T-helper 17 cell (primary cell): ENCODE measurements around the gene CDK1. TPM values are rescaled to one million over a fixed set of nuclear protein-coding genes. Genes with fewer than 3 reads are reported as not detected.

Source experiments
- ATAC-seq: fragments of 150-1000 bp; cut with Tn5 transposase; 2 replicates; pipeline ENCODE4 v1.10.0; 2021; ENCODE audit warnings: mild to moderate bottlenecking, moderate library complexity
- DNase-seq, 3 donors: peaks; one replicate each; pipeline versions ENCODE4 v3.0.0 to v3.0.0-alpha.2; 2020 to 2021
- H3K9me3 ChIP-seq: one replicate; pipeline ENCODE4 v1.7.0; 2013; ENCODE audit warnings: low read length, mild to moderate bottlenecking; ENCODE audit not compliant: control insufficient read depth, poor library complexity, severe bottlenecking
- H3K27ac Mint-ChIP-seq: one replicate; pipeline ENCODE4 v1.8.0; 2022; ENCODE audit warnings: mild to moderate bottlenecking, moderate library complexity, mixed read lengths
- H3K27me3 Mint-ChIP-seq: one replicate; pipeline ENCODE4 v1.8.0; 2022; ENCODE audit warnings: mixed read lengths
- H3K36me3 Mint-ChIP-seq: one replicate; pipeline ENCODE4 v1.8.0; 2022; ENCODE audit warnings: low read depth, mixed read lengths
- H3K4me1 Mint-ChIP-seq: one replicate; pipeline ENCODE4 v1.8.0; 2022; ENCODE audit warnings: mild to moderate bottlenecking, mixed read lengths
- H3K4me3 Mint-ChIP-seq: one replicate; pipeline ENCODE4 v1.8.0; 2022; ENCODE audit warnings: mild to moderate bottlenecking, moderate library complexity, mixed read lengths
- total RNA-seq, 4 donors: library from RNA in 2 of 4; stranded (reverse) in 2 of 4; gene quantifications; one replicate each; pipeline ENCODE4 v1.2.3 and lab custom pipeline; 2022 to 2026

CDK1 gene
- total RNA-seq, 2 donors from 2014 or later = 0.67 to 1.4 TPM

- H3K36me3 Mint-ChIP-seq = no peaks in the 10 kb centered on the region
- ATAC-seq = no peak
- no peak overlapping the region for H3K4me3 Mint-ChIP-seq
- no peak for DNase-seq
- H3K4me1 Mint-ChIP-seq = peaks cover 9% of the 10 kb centered on the region
- no peaks in the 10 kb centered on the region for H3K9me3 ChIP-seq
- H3K27me3 Mint-ChIP-seq = no peaks in the 10 kb centered on the region
- no peak overlapping the region for H3K27ac Mint-ChIP-seq
Measured at GRCh38 chr10:60807499-60807898, 29.2 kb downstream of the CDK1 start.

DNA sequence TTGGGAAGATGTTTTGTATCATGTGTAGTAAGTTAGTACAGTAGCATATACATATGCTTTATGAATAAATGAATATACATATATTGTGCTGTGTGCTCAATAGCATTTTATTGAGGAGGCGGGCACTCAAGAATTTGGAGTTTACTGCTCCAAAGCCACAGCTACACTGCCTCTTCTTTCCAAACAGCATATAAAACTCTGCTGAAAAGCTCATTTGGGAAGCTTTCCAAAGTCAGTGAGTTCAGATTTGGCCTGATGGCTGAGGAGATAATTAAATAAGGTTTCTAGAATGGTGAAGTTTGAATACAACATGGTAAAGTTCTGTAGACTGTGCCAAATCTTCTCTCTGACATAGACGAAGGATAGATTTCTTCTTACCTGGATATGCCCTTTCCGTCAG, 29.8 kb downstream of the CDK1 start:
- DNase-seq (no peak), ATAC-seq (no peak)
- no peaks in the 10 kb centered on the region for H3K9me3 ChIP-seq
- no peaks in the 10 kb centered on the region for H3K36me3 Mint-ChIP-seq
- peaks cover 8% of the 10 kb centered on the region for H3K4me1 Mint-ChIP-seq
- H3K27ac Mint-ChIP-seq = no peak overlapping the region
- H3K4me3 Mint-ChIP-seq = no peak overlapping the region
- no peaks in the 10 kb centered on the region for H3K27me3 Mint-ChIP-seq

GRCh38 chr10:60809157-60809556, 30.9 kb downstream of the CDK1 start:
- Mint-ChIP-seq H3K36me3 (no peaks in the 10 kb centered on the region), H3K4me1 (peaks cover 4% of the 10 kb centered on the region), H3K27ac (no peak overlapping the region), H3K4me3 (no peak overlapping the region), H3K27me3 (no peaks in the 10 kb centered on the region)
- ATAC-seq = no peak
- H3K9me3 ChIP-seq = no peaks in the 10 kb centered on the region
- DNase-seq = no peak

DNA sequence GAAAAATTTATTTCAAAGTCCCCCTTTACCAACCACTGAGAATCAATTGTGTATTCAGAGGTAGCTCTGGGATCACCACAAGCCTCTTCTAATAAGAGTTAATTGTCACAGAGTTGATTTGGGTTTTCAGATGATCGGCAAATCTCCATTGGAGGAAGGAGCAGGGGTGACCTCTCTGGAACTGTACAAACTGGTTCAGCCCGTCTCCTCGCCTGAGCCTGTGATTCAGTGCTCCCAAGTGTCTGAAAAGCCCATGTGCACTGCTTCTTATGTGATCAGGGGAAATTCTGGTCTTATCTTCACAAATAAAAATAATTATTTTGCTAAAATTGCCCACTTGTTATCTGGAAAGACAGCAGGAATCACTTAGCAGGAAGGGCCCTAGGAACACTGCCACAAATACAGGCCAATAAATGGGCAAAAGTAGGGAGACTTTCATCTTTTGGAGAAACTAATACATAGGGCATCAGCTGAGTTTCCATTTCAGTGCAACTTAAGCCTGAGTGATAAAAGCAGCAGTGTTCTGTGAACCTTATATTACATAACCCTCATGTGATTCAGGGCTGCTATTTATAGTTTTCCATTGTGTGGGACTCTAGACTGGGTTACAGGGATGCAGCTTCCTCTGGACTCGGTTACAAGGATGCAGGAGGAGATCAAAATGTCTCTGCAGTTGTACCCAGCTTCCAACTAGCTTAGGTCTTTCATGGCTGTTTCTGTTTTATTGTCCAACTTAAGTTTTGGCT, 32.3 kb downstream of the CDK1 start:
- H3K36me3 Mint-ChIP-seq = no peaks in the 10 kb centered on the region
- H3K4me3 Mint-ChIP-seq = no peak overlapping the region

DNA sequence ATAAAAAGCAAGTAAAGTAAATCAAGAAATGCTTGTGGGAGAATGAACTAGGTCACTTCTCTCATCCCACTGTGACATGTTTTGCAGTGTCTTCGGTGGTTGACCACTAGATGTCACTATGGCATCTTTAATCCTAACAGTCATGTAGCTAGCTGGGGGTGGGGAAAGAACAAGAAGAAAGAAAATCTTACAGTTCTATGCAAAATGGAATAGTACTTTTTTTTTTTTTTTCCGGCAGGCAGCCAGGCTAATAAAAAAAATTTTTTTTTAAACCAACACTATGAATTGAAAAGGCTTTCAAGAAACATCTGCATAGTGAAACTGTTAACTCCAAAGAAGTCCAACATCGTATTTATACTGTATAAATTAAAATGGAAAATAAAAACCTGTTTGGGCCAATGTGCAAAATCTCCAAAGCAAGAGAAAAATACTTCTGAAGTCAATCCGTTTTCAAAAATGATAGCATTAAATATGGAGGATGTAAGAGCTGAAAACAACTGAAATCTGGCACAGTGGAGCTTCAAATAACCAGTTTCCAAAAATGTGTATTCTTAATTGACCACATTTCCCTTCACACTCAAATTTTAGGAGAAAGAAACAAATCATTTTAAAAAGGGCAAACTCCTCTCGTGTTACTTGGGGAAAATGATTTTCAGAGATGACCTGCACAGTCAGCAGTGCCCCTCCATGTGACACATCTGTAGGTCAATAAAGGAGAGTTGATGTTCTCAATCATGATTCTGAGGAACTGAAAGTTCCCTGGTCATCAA, 38.5 kb downstream of the CDK1 start:
- no peaks in the 10 kb centered on the region for H3K27me3 Mint-ChIP-seq
- ATAC-seq (peak; percentile 77), DNase-seq (no peak)
- no peaks in the 10 kb centered on the region for H3K9me3 ChIP-seq
- no peak overlapping the region for H3K27ac Mint-ChIP-seq
- H3K4me3 Mint-ChIP-seq = no peak overlapping the region
- H3K4me1 Mint-ChIP-seq = peaks cover 6% of the 10 kb centered on the region
- no peaks in the 10 kb centered on the region for H3K36me3 Mint-ChIP-seq

More for the DNA sequence above, 32.3 kb downstream of the CDK1 start:
- no peaks in the 10 kb centered on the region for H3K9me3 ChIP-seq
- no peak overlapping the region for H3K27ac Mint-ChIP-seq
- DNase-seq (no peak), ATAC-seq (no peak)
- no peaks in the 10 kb centered on the region for H3K27me3 Mint-ChIP-seq
- peaks cover 4% of the 10 kb centered on the region for H3K4me1 Mint-ChIP-seq

DNA sequence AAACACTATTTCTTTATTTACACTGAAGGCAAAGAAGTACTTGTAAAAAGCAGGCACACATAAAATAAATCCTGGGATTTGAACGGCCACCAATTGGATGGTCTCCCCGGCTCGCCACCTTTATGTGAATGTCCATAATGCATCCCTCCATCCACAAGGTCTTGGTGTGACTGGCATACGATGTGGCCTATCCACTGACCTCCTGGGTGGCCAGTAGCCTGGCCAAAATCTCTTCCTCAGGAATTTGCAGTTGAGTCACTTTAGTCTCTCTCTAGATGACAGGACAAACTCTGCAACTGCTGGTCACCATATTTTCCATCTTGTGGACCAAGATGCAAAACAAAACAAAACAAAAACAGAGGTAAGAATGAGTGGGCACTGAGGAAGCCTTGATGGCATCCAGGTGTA, 39.1 kb downstream of the CDK1 start:
- DNase-seq (no peak), ATAC-seq (no peak)
- Mint-ChIP-seq H3K27me3 (no peaks in the 10 kb centered on the region), H3K27ac (no peak overlapping the region), H3K36me3 (no peaks in the 10 kb centered on the region), H3K4me1 (peaks cover 6% of the 10 kb centered on the region), H3K4me3 (no peak overlapping the region)
- no peaks in the 10 kb centered on the region for H3K9me3 ChIP-seq

DNA sequence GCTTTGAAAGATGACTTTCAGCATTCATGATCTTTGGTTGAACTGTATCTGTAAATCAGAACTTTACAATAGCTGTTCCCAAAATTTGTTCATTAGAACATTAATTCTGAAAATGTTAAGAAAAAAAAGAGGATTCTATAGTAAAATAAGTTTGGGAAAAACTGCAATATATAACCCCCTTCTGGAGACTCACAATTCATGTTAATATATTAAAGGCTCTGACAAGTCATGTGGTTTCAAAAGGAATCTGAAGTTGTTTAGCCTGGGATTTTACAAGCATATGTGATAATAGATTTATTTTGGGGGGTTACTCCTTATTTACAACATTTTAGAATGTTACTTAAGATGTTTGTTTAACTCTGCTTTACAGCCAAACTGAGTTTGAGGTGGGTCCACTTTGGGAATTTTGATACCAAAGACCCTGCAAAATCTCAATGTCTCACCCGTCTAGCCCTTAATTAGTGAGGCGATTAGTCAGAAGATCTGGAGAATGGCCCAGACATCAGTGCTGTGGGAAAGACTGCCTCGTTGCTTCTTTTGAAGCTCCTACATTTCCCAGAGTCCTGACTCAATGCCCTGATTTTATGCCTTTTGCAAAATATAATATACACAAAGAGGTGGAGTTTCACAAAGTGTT, 40.0 kb downstream of the CDK1 start:
- Mint-ChIP-seq H3K27ac (no peak overlapping the region), H3K4me3 (no peak overlapping the region), H3K4me1 (peaks cover 6% of the 10 kb centered on the region), H3K27me3 (no peaks in the 10 kb centered on the region), H3K36me3 (no peaks in the 10 kb centered on the region)
- H3K9me3 ChIP-seq = no peaks in the 10 kb centered on the region
- ATAC-seq (no peak), DNase-seq (no peak)

- no peak for DNase-seq
- Mint-ChIP-seq H3K4me3 (no peak overlapping the region), H3K27me3 (no peaks in the 10 kb centered on the region), H3K27ac (no peak overlapping the region), H3K36me3 (no peaks in the 10 kb centered on the region), H3K4me1 (peaks cover 6% of the 10 kb centered on the region)
- no peaks in the 10 kb centered on the region for H3K9me3 ChIP-seq
- ATAC-seq = no peak
Measured at GRCh38 chr10:60819271-60819670, 41.0 kb downstream of the CDK1 start.

DNA sequence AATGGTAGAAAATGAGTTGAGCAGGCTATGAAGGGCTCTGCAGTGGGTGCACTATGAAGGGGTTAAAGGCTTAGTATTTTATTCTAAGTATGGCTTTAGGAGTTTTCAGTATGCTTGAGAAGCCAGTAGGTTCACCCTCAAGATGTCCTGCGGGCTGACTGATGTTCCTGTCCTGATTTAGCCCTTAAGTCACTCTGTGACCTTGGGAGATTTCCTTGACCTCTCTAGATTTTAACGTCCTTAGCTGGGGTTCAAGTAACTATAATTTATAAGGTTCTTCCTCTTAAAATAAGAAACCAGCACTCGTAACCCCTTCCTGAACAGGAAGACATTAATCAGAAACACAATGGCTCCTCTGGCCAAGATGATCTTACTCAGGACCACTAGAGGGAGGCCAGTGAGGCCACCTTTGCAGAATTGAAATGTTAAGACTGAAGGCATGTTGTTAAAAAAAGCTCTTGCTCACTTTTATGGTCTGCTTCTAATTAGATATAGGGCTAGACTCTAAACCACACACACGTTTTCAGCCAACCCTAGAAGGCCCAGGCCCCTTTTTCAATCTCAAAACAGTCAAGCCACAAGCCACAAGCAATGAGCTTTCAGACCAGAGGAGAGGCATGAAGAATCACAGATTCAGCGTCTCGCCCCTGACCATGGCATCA, 41.9 kb downstream of the CDK1 start:
- DNase-seq (no peak), ATAC-seq (no peak)
- peaks cover 6% of the 10 kb centered on the region for H3K4me1 Mint-ChIP-seq
- H3K36me3 Mint-ChIP-seq = no peaks in the 10 kb centered on the region
- H3K4me3 Mint-ChIP-seq = no peak overlapping the region
- no peak overlapping the region for H3K27ac Mint-ChIP-seq
- H3K27me3 Mint-ChIP-seq = peaks cover 2% of the 10 kb centered on the region
- H3K9me3 ChIP-seq = no peaks in the 10 kb centered on the region

DNA sequence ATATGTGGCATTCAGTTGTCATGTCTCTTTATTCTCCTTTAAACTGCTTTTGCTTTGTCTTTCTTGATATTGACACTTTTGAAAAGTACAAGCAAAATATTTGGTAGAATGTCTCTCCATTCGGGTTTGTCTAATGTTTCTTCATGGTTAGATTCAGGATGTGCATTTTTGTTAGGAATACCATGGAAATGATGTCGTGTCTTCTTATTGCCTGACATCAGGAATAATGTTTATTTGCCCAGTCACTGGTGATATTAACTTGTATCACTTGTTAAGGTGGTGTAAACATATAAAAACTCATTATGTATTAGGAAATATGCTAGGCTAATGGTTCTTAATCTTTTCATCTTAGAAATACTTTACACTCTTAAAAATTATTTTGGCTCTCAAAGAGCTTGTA, 43.4 kb downstream of the CDK1 start:
- ATAC-seq = no peak
- no peak for DNase-seq
- Mint-ChIP-seq H3K4me1 (peaks cover 3% of the 10 kb centered on the region), H3K27me3 (peaks cover 12% of the 10 kb centered on the region), H3K4me3 (no peak overlapping the region), H3K36me3 (no peaks in the 10 kb centered on the region), H3K27ac (no peak overlapping the region)
- no peaks in the 10 kb centered on the region for H3K9me3 ChIP-seq

DNA sequence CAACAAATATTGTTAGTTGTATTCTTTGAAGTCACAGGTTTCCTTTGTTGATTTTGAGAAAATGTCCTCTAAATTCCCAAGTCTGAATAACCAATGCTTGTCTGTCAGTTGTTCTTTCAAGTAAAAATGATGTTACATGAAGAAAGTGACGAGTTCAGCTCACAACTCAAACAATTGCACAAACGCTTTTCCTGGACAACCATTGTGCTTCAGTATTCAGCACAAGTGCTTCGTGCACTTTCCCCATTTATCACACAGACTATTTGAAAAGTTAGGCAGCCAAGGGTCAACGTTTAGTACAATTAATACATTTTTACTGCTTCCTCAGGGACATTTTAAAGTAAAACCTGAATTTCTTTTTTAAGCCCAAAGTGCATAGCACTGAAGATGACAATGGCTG, 44.5 kb downstream of the CDK1 start:
- Mint-ChIP-seq H3K36me3 (no peaks in the 10 kb centered on the region), H3K4me1 (peaks cover 3% of the 10 kb centered on the region), H3K4me3 (no peak overlapping the region), H3K27me3 (peaks cover 14% of the 10 kb centered on the region), H3K27ac (no peak overlapping the region)
- H3K9me3 ChIP-seq = no peaks in the 10 kb centered on the region
- ATAC-seq = no peak
- DNase-seq = no peak

- no peak overlapping the region for H3K4me3 Mint-ChIP-seq
- peaks cover 19% of the 10 kb centered on the region for H3K27me3 Mint-ChIP-seq
- ATAC-seq = no peak
- H3K36me3 Mint-ChIP-seq = no peaks in the 10 kb centered on the region
- no peak overlapping the region for H3K27ac Mint-ChIP-seq
- DNase-seq = no peak
- no peaks in the 10 kb centered on the region for H3K9me3 ChIP-seq
- peaks cover 6% of the 10 kb centered on the region for H3K4me1 Mint-ChIP-seq
Measured at GRCh38 chr10:60823324-60823723, 45.0 kb downstream of the CDK1 start.

GRCh38 chr10:60825520-60825919, 47.2 kb downstream of the CDK1 start:
- no peaks in the 10 kb centered on the region for H3K9me3 ChIP-seq
- DNase-seq (no peak), ATAC-seq (no peak)
- Mint-ChIP-seq H3K27ac (no peak overlapping the region), H3K4me3 (no peak overlapping the region), H3K27me3 (peaks cover 25% of the 10 kb centered on the region), H3K36me3 (no peaks in the 10 kb centered on the region), H3K4me1 (peaks cover 7% of the 10 kb centered on the region)
